AG04450 (cell line): ENCODE data around the gene CTBP1. TPM values are rescaled to one million over a fixed set of nuclear protein-coding genes. Genes with fewer than 3 reads are reported as not detected.

ENCODE experiments used
- CTCF ChIA-PET: fragments of 300-600, 350-600 bp; formaldehyde crosslinking; extraction: SDS; loops from one replicate; lab custom pipeline; 2022; ENCODE audit warnings: antibody characterized with exemption, inconsistent platforms; lab: Charles Lee
- POLR2A ChIA-PET: fragments of 350-600 bp; formaldehyde crosslinking; extraction: SDS; loops from one replicate; lab custom pipeline; 2021; ENCODE audit warnings: antibody characterized with exemption, inconsistent platforms; lab: Yijun Ruan, JAX
- DNase-seq: peaks from one replicate; pipeline ENCODE4 v3.0.0-alpha.2; 2011; ENCODE audit warnings: low read depth, low spot score
- H3K27ac ChIP-seq: one replicate; pipeline ENCODE4 v1.5.1; 2012; ENCODE audit warnings: low read depth, low read length, control low read depth
- H3K27me3 ChIP-seq: one replicate; pipeline ENCODE4 v1.6.0; 2012; ENCODE audit warnings: low read length; ENCODE audit not compliant: control insufficient read depth, insufficient read depth
- H3K4me3 ChIP-seq: 2 replicates; pipeline ENCODE4 v1.5.1; 2011; ENCODE audit warnings: mild to moderate bottlenecking, low read depth, low read length, control low read depth
- H3K9me3 ChIP-seq: 2 replicates; pipeline ENCODE4 v1.5.1; 2012; ENCODE audit warnings: low read length; ENCODE audit not compliant: control insufficient read depth, insufficient read depth
- polyA plus RNA-seq: library from polyadenylated mRNA; depleted of rRNA; stranded (reverse); fragments of >200 nt; gene quantifications from 2 replicates; pipeline ENCODE4 v1.2.3, GENCODE V29; 2011
- TF ChIP-seq, protein P1 (sequence below): IDR thresholded peaks from 2 replicates; pipeline ENCODE4 v1.5.1; 2011; ENCODE audit warnings: low read depth, low read length, control low read depth, inconsistent platforms

The CTBP1 gene
- polyA plus RNA-seq, 1 experiment, result 72.6 TPM

DNA sequence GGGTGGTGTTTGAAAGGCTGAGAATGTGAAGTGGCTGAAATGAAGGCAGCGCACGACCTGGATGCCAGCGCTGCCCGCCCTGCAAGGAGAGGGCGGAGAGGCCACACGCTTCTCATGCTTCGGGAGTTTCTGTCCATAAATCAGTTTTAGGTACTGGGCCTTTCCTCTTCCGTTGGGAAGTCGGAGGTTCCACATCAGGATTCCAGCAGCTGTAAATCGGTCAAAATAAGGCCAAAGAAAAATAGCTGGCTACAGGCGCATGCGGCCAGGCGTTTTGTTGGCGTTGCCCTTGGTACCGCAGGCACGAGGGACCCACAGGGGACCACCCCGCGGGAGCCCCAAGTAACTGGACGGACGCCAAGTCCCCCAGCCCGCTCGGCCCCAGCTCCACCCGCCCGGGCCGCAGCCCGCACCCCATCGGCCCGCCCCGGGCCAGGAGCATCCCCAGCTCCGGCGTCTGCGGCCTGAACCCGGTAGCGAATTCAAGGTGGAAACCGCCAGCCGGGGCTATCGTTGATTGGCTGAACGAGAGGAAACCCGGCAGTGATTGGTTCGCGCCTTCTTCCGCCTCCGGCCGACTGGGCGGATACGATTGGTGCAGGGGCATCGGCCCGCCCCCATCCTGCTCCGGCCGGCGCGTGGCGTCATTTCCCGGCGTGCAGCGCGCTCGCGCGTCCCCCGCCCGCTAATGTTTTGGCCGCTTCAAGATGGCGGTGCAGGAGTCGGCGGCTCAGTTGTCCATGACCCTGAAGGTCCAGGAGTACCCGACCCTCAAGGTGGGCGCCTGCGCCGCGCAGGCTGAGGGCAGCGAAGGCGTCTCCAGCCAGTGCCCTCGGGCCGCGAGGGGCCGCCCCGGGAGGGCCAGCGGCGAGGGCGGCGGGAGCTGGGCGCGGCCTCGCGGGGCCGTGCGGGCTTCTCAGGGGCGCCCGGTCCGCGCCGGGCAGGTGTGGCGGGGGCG is 40.6 kb upstream of the CTBP1 start, which contains the start of gene MAEA:
Gene MAEA, plus strand, starts transcription at position 685 of the 958 bp plus-strand sequence. Its CDS starts 23 bp downstream, at position 708.
- peak within 1 kb of the TSS; percentile 70 for H3K27ac ChIP-seq
- peak; percentile 84 for DNase-seq
- no peaks in the 10 kb centered on the region for H3K27me3 ChIP-seq
- peaks cover 9% of the 10 kb centered on the region; the same call in 1 of the 2 replicates for H3K9me3 ChIP-seq
- H3K4me3 ChIP-seq, result peak within 1 kb of the TSS; percentile 79
- TF ChIP-seq, protein P1, sequence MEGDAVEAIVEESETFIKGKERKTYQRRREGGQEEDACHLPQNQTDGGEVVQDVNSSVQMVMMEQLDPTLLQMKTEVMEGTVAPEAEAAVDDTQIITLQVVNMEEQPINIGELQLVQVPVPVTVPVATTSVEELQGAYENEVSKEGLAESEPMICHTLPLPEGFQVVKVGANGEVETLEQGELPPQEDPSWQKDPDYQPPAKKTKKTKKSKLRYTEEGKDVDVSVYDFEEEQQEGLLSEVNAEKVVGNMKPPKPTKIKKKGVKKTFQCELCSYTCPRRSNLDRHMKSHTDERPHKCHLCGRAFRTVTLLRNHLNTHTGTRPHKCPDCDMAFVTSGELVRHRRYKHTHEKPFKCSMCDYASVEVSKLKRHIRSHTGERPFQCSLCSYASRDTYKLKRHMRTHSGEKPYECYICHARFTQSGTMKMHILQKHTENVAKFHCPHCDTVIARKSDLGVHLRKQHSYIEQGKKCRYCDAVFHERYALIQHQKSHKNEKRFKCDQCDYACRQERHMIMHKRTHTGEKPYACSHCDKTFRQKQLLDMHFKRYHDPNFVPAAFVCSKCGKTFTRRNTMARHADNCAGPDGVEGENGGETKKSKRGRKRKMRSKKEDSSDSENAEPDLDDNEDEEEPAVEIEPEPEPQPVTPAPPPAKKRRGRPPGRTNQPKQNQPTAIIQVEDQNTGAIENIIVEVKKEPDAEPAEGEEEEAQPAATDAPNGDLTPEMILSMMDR, result no peak
- CTCF ChIA-PET, result no interaction called here
- POLR2A ChIA-PET, result interaction anchor here (2.7 kb wide), 1 partner anchor 20 kb away, joined by 17 read pairs; no protein-coding TSS in a partner anchor

GRCh38 chr4:1288786-1289185 is 39.9 kb upstream of the CTBP1 start:
- Histone ChIP-seq H3K27ac (peak overlapping the region; percentile 70), H3K4me3 (peak overlapping the region; percentile 75), H3K27me3 (no peaks in the 10 kb centered on the region), H3K9me3 (peaks cover 9% of the 10 kb centered on the region; the same call in 1 of the 2 replicates)
- ChIA-PET CTCF (no interaction called here), POLR2A (interaction anchor here (2.7 kb wide), 1 partner anchor 20 kb away, joined by 17 read pairs; no protein-coding TSS in a partner anchor)
- no peak for DNase-seq
- TF ChIP-seq, protein P1, result no peak

- Histone ChIP-seq H3K27ac (no peak overlapping the region), H3K4me3 (no peak overlapping the region), H3K27me3 (no peaks in the 10 kb centered on the region), H3K9me3 (peaks cover 9% of the 10 kb centered on the region; the same call in 1 of the 2 replicates)
- ChIA-PET CTCF (interaction anchor here (0.7 to 2.8 kb wide), 3 partner anchors 147 to 158 kb away, joined by 3 to 11 read pairs (median 3); no protein-coding TSS in a partner anchor), POLR2A (no interaction called here)
- DNase-seq, result no peak
- TF ChIP-seq, protein P1, result 0 out of 2 replicates have a peak, but pooled peaks have one; percentile 17
These were observed 37.0 kb upstream of the CTBP1 start for GRCh38 chr4:1285790-1286553.

DNA sequence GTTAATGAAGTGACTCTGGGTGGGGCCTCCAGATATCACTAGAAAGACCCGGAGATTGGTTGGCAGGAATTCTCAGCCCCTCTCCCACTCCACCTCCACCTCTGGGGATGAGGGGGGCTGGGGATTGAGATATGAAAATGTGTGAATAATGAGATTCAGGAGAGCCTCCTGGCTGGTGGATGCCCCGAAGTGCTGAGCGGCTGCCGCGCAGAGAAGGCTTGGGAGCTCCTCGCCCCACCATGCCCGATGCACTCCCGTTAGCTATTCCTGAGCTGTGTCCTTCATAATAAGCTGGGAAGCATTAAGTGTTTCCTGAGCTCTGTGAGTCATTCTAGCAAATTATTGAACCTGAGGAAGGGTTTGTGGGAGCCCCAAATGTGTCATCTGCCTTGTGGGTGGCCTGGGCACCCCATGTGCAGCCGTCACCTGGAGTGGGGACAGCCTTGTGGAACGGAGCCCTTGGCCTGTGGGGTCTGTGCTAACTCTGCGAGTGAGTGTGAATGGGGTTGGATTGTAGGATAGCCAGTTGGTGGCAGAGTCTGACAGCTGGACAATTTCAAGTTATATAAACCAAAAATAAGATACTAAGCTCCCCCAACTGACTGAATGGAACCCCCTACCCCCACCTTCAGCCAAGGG is 36.3 kb upstream of the CTBP1 start:
- peaks cover 9% of the 10 kb centered on the region; the same call in 1 of the 2 replicates for H3K9me3 ChIP-seq
- no peak overlapping the region for H3K4me3 ChIP-seq
- ChIA-PET CTCF (interaction anchor here (2.8 kb wide), 1 partner anchor 154 kb away, joined by 11 read pairs; no protein-coding TSS in a partner anchor), POLR2A (no interaction called here)
- no peak for DNase-seq
- no peaks in the 10 kb centered on the region for H3K27me3 ChIP-seq
- TF ChIP-seq, protein P1, result no peak
- H3K27ac ChIP-seq, result no peak overlapping the region
